GM21423 (cell line): Measurements from ENCODE around the gene FSTL4.

Experiments used
- ATAC-seq: cut with Tn5 transposase; IDR thresholded peaks from one replicate; pipeline ENCODE4 v1.9.1; 2021; ENCODE audit warnings: mild to moderate bottlenecking, moderate library complexity; ENCODE audit not compliant: unreplicated experiment

FSTL4 gene

GRCh38 chr5:133354323-133355185 is 257.8 kb downstream of the FSTL4 start:
- ATAC-seq, result no peak

GRCh38 chr5:133353741-133354140 is 258.6 kb downstream of the FSTL4 start:
- ATAC-seq, result no peak

- ATAC-seq, result no peak
Measured at GRCh38 chr5:133348406-133348805, 263.9 kb downstream of the FSTL4 start.

- ATAC-seq, result no peak
Measured at GRCh38 chr5:133347039-133347438, 265.3 kb downstream of the FSTL4 start.

- no peak for ATAC-seq
Measured at GRCh38 chr5:133344266-133344665, 268.1 kb downstream of the FSTL4 start.

GRCh38 chr5:133343196-133343595 is 269.1 kb downstream of the FSTL4 start:
- no peak for ATAC-seq

GRCh38 chr5:133341915-133342710 is 270.2 kb downstream of the FSTL4 start:
- no peak for ATAC-seq

- no peak for ATAC-seq
Measured at GRCh38 chr5:133341296-133341695, 271.0 kb downstream of the FSTL4 start.

- ATAC-seq, result no peak
Measured at GRCh38 chr5:133340822-133341221, 271.5 kb downstream of the FSTL4 start.

GRCh38 chr5:133340002-133340755 is 272.2 kb downstream of the FSTL4 start:
- no peak for ATAC-seq

- no peak for ATAC-seq
Measured at GRCh38 chr5:133338504-133339355, 273.6 kb downstream of the FSTL4 start.

- no peak for ATAC-seq
Measured at GRCh38 chr5:133337795-133338445, 274.4 kb downstream of the FSTL4 start.

GRCh38 chr5:133336969-133337410 is 275.4 kb downstream of the FSTL4 start:
- no peak for ATAC-seq

GRCh38 chr5:133336121-133336968 is 276.0 kb downstream of the FSTL4 start:
- no peak for ATAC-seq

- ATAC-seq, result no peak
Measured at GRCh38 chr5:133334796-133335639, 277.3 kb downstream of the FSTL4 start.

- ATAC-seq, result no peak
Measured at GRCh38 chr5:133333326-133334150, 278.8 kb downstream of the FSTL4 start.

GRCh38 chr5:133332439-133333024 is 279.8 kb downstream of the FSTL4 start:
- ATAC-seq, result no peak
